IPS-18a (cell line): ENCODE measurements around the gene GALNT11.

Source experiments
- H3K27ac ChIP-seq: one replicate; pipeline ENCODE4 v1.5.1; 2013; ENCODE audit warnings: low read length
- H3K27me3 ChIP-seq: one replicate; pipeline ENCODE4 v1.6.1; 2013; ENCODE audit warnings: mild to moderate bottlenecking, low read length; ENCODE audit not compliant: control insufficient read depth, insufficient read depth
- H3K36me3 ChIP-seq: one replicate; pipeline ENCODE4 v1.6.1; 2013; ENCODE audit warnings: low read depth, low read length; ENCODE audit not compliant: control insufficient read depth
- H3K4me1 ChIP-seq: one replicate; pipeline ENCODE4 v1.6.1; 2013; ENCODE audit warnings: low read depth, low read length; ENCODE audit not compliant: control insufficient read depth
- H3K4me3 ChIP-seq: one replicate; pipeline ENCODE4 v1.5.1; 2013; ENCODE audit warnings: low read length
- H3K9ac ChIP-seq: one replicate; pipeline ENCODE4 v1.6.1; 2013; ENCODE audit warnings: mild to moderate bottlenecking, low read length, moderate library complexity
- H3K9me3 ChIP-seq: one replicate; pipeline ENCODE4 v1.6.1; 2013; ENCODE audit warnings: low read depth, low read length; ENCODE audit not compliant: control insufficient read depth

The GALNT11 gene

GRCh38 chr7:152126741-152127140 is 101.3 kb downstream of the GALNT11 start:
- Histone ChIP-seq H3K27ac (no peak overlapping the region), H3K4me1 (no peaks in the 10 kb centered on the region), H3K4me3 (no peak overlapping the region), H3K36me3 (peaks cover 20% of the 10 kb centered on the region), H3K9me3 (no peaks in the 10 kb centered on the region), H3K27me3 (no peaks in the 10 kb centered on the region), H3K9ac (no peak overlapping the region)

- H3K9me3 ChIP-seq: no peaks in the 10 kb centered on the region
- H3K4me3 ChIP-seq: no peak overlapping the region
- H3K27me3 ChIP-seq: no peaks in the 10 kb centered on the region
- no peak overlapping the region for H3K9ac ChIP-seq
- H3K4me1 ChIP-seq: no peaks in the 10 kb centered on the region
- H3K27ac ChIP-seq: no peak overlapping the region
- H3K36me3 ChIP-seq: peaks cover 19% of the 10 kb centered on the region
Measured at GRCh38 chr7:152127229-152127628, 101.8 kb downstream of the GALNT11 start.

GRCh38 chr7:152128252-152128651 is 102.8 kb downstream of the GALNT11 start:
- no peak overlapping the region for H3K9ac ChIP-seq
- H3K4me1 ChIP-seq: no peaks in the 10 kb centered on the region
- H3K4me3 ChIP-seq: no peak overlapping the region
- H3K36me3 ChIP-seq: peaks cover 13% of the 10 kb centered on the region
- no peaks in the 10 kb centered on the region for H3K9me3 ChIP-seq
- no peak overlapping the region for H3K27ac ChIP-seq
- no peaks in the 10 kb centered on the region for H3K27me3 ChIP-seq

GRCh38 chr7:152128741-152129461 is 103.4 kb downstream of the GALNT11 start:
- Histone ChIP-seq H3K9ac (no peak overlapping the region), H3K27me3 (no peaks in the 10 kb centered on the region), H3K9me3 (no peaks in the 10 kb centered on the region), H3K36me3 (peaks cover 10% of the 10 kb centered on the region), H3K4me3 (no peak overlapping the region), H3K4me1 (no peaks in the 10 kb centered on the region), H3K27ac (no peak overlapping the region)

GRCh38 chr7:152129682-152130081 is 104.2 kb downstream of the GALNT11 start:
- H3K9me3 ChIP-seq: no peaks in the 10 kb centered on the region
- H3K36me3 ChIP-seq: peaks cover 7% of the 10 kb centered on the region
- no peak overlapping the region for H3K4me3 ChIP-seq
- H3K27me3 ChIP-seq: no peaks in the 10 kb centered on the region
- H3K4me1 ChIP-seq: no peaks in the 10 kb centered on the region
- H3K27ac ChIP-seq: no peak overlapping the region
- H3K9ac ChIP-seq: no peak overlapping the region

- Histone ChIP-seq H3K36me3 (peaks cover 7% of the 10 kb centered on the region), H3K9ac (no peak overlapping the region), H3K27me3 (no peaks in the 10 kb centered on the region), H3K4me3 (no peak overlapping the region), H3K4me1 (no peaks in the 10 kb centered on the region), H3K27ac (no peak overlapping the region), H3K9me3 (no peaks in the 10 kb centered on the region)
Measured at GRCh38 chr7:152130658-152131590, 105.5 kb downstream of the GALNT11 start.

- Histone ChIP-seq H3K4me3 (no peak overlapping the region), H3K27me3 (no peaks in the 10 kb centered on the region), H3K27ac (no peak overlapping the region), H3K9me3 (no peaks in the 10 kb centered on the region), H3K36me3 (peaks cover 7% of the 10 kb centered on the region), H3K4me1 (no peaks in the 10 kb centered on the region), H3K9ac (no peak overlapping the region)
Measured at GRCh38 chr7:152131981-152132494, 106.6 kb downstream of the GALNT11 start.

- Histone ChIP-seq H3K9ac (no peak overlapping the region), H3K4me1 (no peaks in the 10 kb centered on the region), H3K36me3 (peaks cover 9% of the 10 kb centered on the region), H3K4me3 (no peak overlapping the region), H3K27ac (no peak overlapping the region), H3K9me3 (no peaks in the 10 kb centered on the region), H3K27me3 (no peaks in the 10 kb centered on the region)
Measured at GRCh38 chr7:152132812-152133211, 107.3 kb downstream of the GALNT11 start.

- Histone ChIP-seq H3K27ac (no peak overlapping the region), H3K9ac (no peak overlapping the region), H3K9me3 (no peaks in the 10 kb centered on the region), H3K27me3 (no peaks in the 10 kb centered on the region), H3K4me1 (no peaks in the 10 kb centered on the region), H3K36me3 (peaks cover 19% of the 10 kb centered on the region), H3K4me3 (no peak overlapping the region)
Measured at GRCh38 chr7:152133804-152134203, 108.3 kb downstream of the GALNT11 start.

GRCh38 chr7:152136686-152137085 is 111.2 kb downstream of the GALNT11 start:
- Histone ChIP-seq H3K4me3 (no peak overlapping the region), H3K4me1 (no peaks in the 10 kb centered on the region), H3K9me3 (no peaks in the 10 kb centered on the region), H3K9ac (no peak overlapping the region), H3K27me3 (no peaks in the 10 kb centered on the region), H3K27ac (no peak overlapping the region), H3K36me3 (peaks cover 25% of the 10 kb centered on the region)

- Histone ChIP-seq H3K9ac (no peak overlapping the region), H3K27ac (no peak overlapping the region), H3K36me3 (peaks cover 25% of the 10 kb centered on the region), H3K9me3 (no peaks in the 10 kb centered on the region), H3K4me3 (no peak overlapping the region), H3K27me3 (no peaks in the 10 kb centered on the region), H3K4me1 (no peaks in the 10 kb centered on the region)
Measured at GRCh38 chr7:152137476-152138025, 112.1 kb downstream of the GALNT11 start.
